Testis (tissue), 3 donors: ENCODE data around the gene ADSL. TPM values are rescaled to one million over a fixed set of nuclear protein-coding genes. Genes with fewer than 3 reads are reported as not detected.

Experiments
- DNase-seq: peaks from one replicate; pipeline ENCODE4 v3.0.0-alpha.2; 2019
- H3K27ac ChIP-seq, 2 donors: fragments of 200-600 bp; sonication (generic); one replicate each; pipeline ENCODE4 v1.5.1; 2019
- H3K27me3 ChIP-seq: fragments of 200-600 bp; sonication (generic); one replicate; pipeline ENCODE4 v1.5.1; 2019
- H3K36me3 ChIP-seq: fragments of 200-600 bp; sonication (generic); one replicate; pipeline ENCODE4 v1.5.1; 2017; ENCODE audit warnings: low read depth; ENCODE audit errors: missing control alignments
- H3K4me1 ChIP-seq: fragments of 200-600 bp; sonication (generic); one replicate; pipeline ENCODE4 v1.5.1; 2019
- H3K4me3 ChIP-seq, 2 donors: fragments of 200-600 bp; sonication (generic); one replicate each; pipeline ENCODE4 v1.5.1; 2017 to 2019
- H3K9me3 ChIP-seq: fragments of 200-600 bp; sonication (generic); one replicate; pipeline ENCODE4 v1.5.1; 2017
- CTCF ChIP-seq, 3 experiments: fragments of 450-650 bp in 2 of 3; fragments of 200-600 bp in 1 of 3; sonication (generic) in 1 of 3; IDR thresholded peaks; one replicate each; pipeline ENCODE4 v1.5.1; 2016 to 2019; ENCODE audit warnings: antibody characterized with exemption in 3 of 3, mild to moderate bottlenecking in 2 of 3, moderate library complexity in 1 of 3
- POLR2A ChIP-seq: fragments of 450-650 bp; IDR thresholded peaks from one replicate; pipeline ENCODE4 v1.6.1; 2017; ENCODE audit warnings: antibody characterized with exemption, mild to moderate bottlenecking, moderate library complexity
- WGBS, 2 donors: methylation state at CpG; one replicate each; pipeline ENCODE4 v1.1.5; 2018; 5-methylcytosine and 5-hydroxymethylcytosine counted together
- intact Hi-C: fragments of 100-400 bp; cut with DNase I; formaldehyde crosslinking; loops from one replicate; pipeline ENCODE4 v1.15.1; 2023; ENCODE audit warnings: low total_unique reads
- polyA plus RNA-seq: library from polyadenylated mRNA; stranded (reverse); fragments of 350-450 nt; fragmentation: Illumina TruSeq; extraction: RNeasy Lipid Tissue Mini Kit (QIAGEN cat#74804); gene quantifications from one replicate; pipeline ENCODE4 v1.2.3, GENCODE V29; 2014; ENCODE audit warnings: low read depth, low replicate concordance; ENCODE audit not compliant: insufficient read depth
- total RNA-seq, 2 donors: library from RNA; depleted of rRNA; stranded (reverse); fragments of >200 nt; gene quantifications; one replicate each; pipeline ENCODE4 v1.2.3, GENCODE V29; 2016

Gene ADSL
- total and polyA plus RNA-seq, 3 donors from 2014 or later: 72.4 to 102 (median 78.9) TPM

GRCh38 chr22:40397396-40397795 is 51.1 kb downstream of the ADSL start:
- DNase-seq: no peak
- no peaks in the 10 kb centered on the region for H3K36me3 ChIP-seq
- no peaks in the 10 kb centered on the region for H3K4me1 ChIP-seq
- TF ChIP-seq CTCF (IDR thresholded peaks at IDR 0.05) (no peak), POLR2A (no peak)
- WGBS, 2 donors: 40 to 52% methylated on average over 1 of the region's 1 CpG
- H3K4me3 ChIP-seq: no peak overlapping the region
- H3K27ac ChIP-seq: no peak overlapping the region
- H3K9me3 ChIP-seq: no peaks in the 10 kb centered on the region
- intact Hi-C loops: no loop called here
- H3K27me3 ChIP-seq: no peaks in the 10 kb centered on the region

- WGBS, 2 donors: 50 to 81% methylated on average over 2 of the region's 2 CpGs
- no peak for DNase-seq
- Histone ChIP-seq H3K4me3 (no peak overlapping the region), H3K4me1 (no peaks in the 10 kb centered on the region), H3K27ac (no peak overlapping the region), H3K36me3 (no peaks in the 10 kb centered on the region), H3K27me3 (no peaks in the 10 kb centered on the region), H3K9me3 (no peaks in the 10 kb centered on the region)
- TF ChIP-seq CTCF (IDR thresholded peaks at IDR 0.05) (no peak), POLR2A (no peak)
- intact Hi-C loops: no loop called here
Measured at GRCh38 chr22:40399621-40400020, 53.3 kb downstream of the ADSL start.

GRCh38 chr22:40400159-40400558 is 53.9 kb downstream of the ADSL start:
- intact Hi-C loops: no loop called here
- Histone ChIP-seq H3K27me3 (no peaks in the 10 kb centered on the region), H3K36me3 (no peaks in the 10 kb centered on the region), H3K9me3 (no peaks in the 10 kb centered on the region), H3K4me3 (no peak overlapping the region), H3K27ac (no peak overlapping the region), H3K4me1 (no peaks in the 10 kb centered on the region)
- DNase-seq: no peak
- TF ChIP-seq CTCF (IDR thresholded peaks at IDR 0.05) (no peak), POLR2A (no peak)
- WGBS, 2 donors: 79 to 86% methylated on average over 15 of the region's 15 CpGs

GRCh38 chr22:40401532-40401931 is 55.2 kb downstream of the ADSL start:
- H3K36me3 ChIP-seq: no peaks in the 10 kb centered on the region
- H3K27me3 ChIP-seq: no peaks in the 10 kb centered on the region
- no peak overlapping the region for H3K27ac ChIP-seq
- intact Hi-C loops: no loop called here
- no peaks in the 10 kb centered on the region for H3K9me3 ChIP-seq
- H3K4me1 ChIP-seq: no peaks in the 10 kb centered on the region
- 93 to 95% methylated on average over 2 to 4 of the region's 4 CpGs for WGBS, 2 donors
- no peak for DNase-seq
- H3K4me3 ChIP-seq: no peak overlapping the region
- TF ChIP-seq POLR2A (no peak), CTCF (IDR thresholded peaks at IDR 0.05) (no peak)

- no peaks in the 10 kb centered on the region for H3K9me3 ChIP-seq
- DNase-seq: no peak
Measured at GRCh38 chr22:40401981-40402406, 55.7 kb downstream of the ADSL start.

More at GRCh38 chr22:40401981-40402406, 55.7 kb downstream of the ADSL start:
- no peak overlapping the region for H3K4me3 ChIP-seq
- 92 to 97% methylated on average over 8 of the region's 8 CpGs for WGBS, 2 donors
- H3K36me3 ChIP-seq: no peaks in the 10 kb centered on the region
- no peaks in the 10 kb centered on the region for H3K27me3 ChIP-seq
- no peak overlapping the region for H3K27ac ChIP-seq
- no peak for TF ChIP-seq CTCF (IDR thresholded peaks at IDR 0.05)
- TF ChIP-seq POLR2A: no peak
- no peaks in the 10 kb centered on the region for H3K4me1 ChIP-seq
- intact Hi-C loops: no loop called here
